OCI-LY3 (cell line): ENCODE data around the gene TOMM70.
"Not testable (repeated sequence)": the region's sequence is repeated elsewhere in the genome, so short reads cannot be mapped to it uniquely, and the experiment has no call there.

Experiments
- H2AFZ ChIP-seq: fragments of 200-600, 300-600 bp; shearing (Covaris generic); 2 replicates; pipeline ENCODE4 v1.6.0; 2014; ENCODE audit warnings: antibody characterized with exemption, low read depth, low read length
- H3K27ac ChIP-seq: fragments of 200-600, 300-600 bp; sonication (generic); 2 replicates; pipeline ENCODE4 v1.5.1; 2014; ENCODE audit warnings: mild to moderate bottlenecking, low read length, moderate library complexity, mixed read lengths
- H3K27me3 ChIP-seq: fragments of 200-600, 300-600 bp; sonication (generic); 2 replicates; pipeline ENCODE4 v1.6.1; 2014; ENCODE audit warnings: low read depth, low read length, mixed read lengths
- H3K36me3 ChIP-seq: fragments of 200-600, 300-600 bp; sonication (generic); replicated peaks from 2 replicates; pipeline ENCODE3; 2014; ENCODE audit warnings: low read depth, low read length, mixed read lengths
- H3K4me1 ChIP-seq: fragments of 300-600, 200-600 bp; sonication (generic); 2 replicates; pipeline ENCODE4 v1.6.1; 2014; ENCODE audit warnings: low read length, mixed read lengths
- H3K4me2 ChIP-seq: fragments of 200-600, 300-600 bp; sonication (generic); 2 replicates; pipeline ENCODE4 v1.6.1; 2014; ENCODE audit warnings: low read length, mixed read lengths
- H3K4me3 ChIP-seq: fragments of 300-600, 200-600 bp; sonication (generic); 2 replicates; pipeline ENCODE4 v1.5.1; 2014; ENCODE audit warnings: antibody characterized with exemption, mild to moderate bottlenecking, low read length, moderate library complexity
- H3K79me2 ChIP-seq: fragments of 300-600, 200-600 bp; shearing (Covaris generic); 2 replicates; pipeline ENCODE4 v1.6.1; 2014; ENCODE audit warnings: mild to moderate bottlenecking, low read length, mixed read lengths
- H3K9ac ChIP-seq: fragments of 300-600, 200-600 bp; shearing (Covaris generic); 2 replicates; pipeline ENCODE4 v1.6.0; 2014; ENCODE audit warnings: mild to moderate bottlenecking, low read length, moderate library complexity
- H3K9me3 ChIP-seq: fragments of 200-600, 300-600 bp; shearing (Covaris generic); 2 replicates; pipeline ENCODE4 v1.6.1; 2014; ENCODE audit warnings: low read length, mixed read lengths; ENCODE audit not compliant: insufficient read depth
- H4K20me1 ChIP-seq: fragments of 200-600, 300-600 bp; sonication (generic); 2 replicates; pipeline ENCODE4 v1.6.1; 2016; ENCODE audit warnings: low read length, mixed read lengths; ENCODE audit not compliant: insufficient read depth
- EZH2phosphoT487 ChIP-seq: fragments of 200-600 bp; shearing (Covaris generic); IDR thresholded peaks from 2 replicates; pipeline ENCODE4 v1.6.1; 2018; ENCODE audit warnings: antibody characterized with exemption, mixed run types, low read depth
- TF ChIP-seq, protein P1 (sequence below): fragments of 200-600, 300-600 bp; sonication (generic); IDR thresholded peaks from 2 replicates; pipeline ENCODE4 v1.5.1; 2014; ENCODE audit warnings: antibody characterized with exemption, low read length, low read depth

TOMM70 gene

DNA sequence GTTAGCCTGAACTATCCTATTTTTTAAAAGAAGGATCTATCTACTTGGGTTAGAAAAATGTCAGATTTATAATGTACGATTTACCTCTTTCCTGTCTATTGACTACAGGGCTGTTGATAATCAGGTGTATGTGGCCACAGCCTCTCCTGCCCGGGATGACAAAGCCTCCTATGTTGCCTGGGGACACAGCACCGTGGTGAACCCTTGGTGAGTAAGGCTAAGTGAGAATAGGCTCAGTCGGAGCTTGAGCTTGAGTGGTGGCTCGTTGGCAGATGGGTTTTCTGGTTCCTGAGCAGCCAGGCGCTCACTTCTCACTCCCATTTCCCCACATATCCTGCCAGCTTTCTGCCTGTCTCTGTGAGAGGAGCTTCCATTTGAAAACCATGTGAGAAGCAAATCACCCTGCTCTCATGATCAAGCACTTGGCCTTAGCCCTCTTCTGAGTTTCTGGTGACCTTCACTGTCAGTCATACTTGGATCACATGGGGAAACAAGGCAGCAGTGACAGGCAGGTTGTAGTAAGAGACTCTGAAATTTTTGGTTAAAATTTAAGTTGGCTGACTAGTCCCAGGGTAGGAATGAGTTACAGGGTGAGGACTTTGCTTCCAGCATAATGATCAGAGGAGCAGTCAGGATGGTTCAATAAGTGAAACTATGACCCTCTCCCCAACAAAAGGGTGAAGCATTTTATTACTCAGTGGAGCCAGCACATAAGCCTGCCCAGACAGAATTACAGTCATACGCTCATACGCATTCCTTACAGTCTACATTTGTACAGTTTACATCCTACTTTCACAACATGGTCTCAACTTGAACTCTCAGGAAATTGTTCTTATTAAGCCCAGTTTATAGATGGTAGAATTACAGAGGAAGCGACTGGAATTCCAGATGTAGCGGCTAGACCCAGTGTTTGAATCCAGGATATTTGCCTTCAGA, 48.3 kb downstream of the TOMM70 start:
- no peak overlapping the region for H3K4me2 ChIP-seq
- H3K36me3 ChIP-seq = peaks cover 60% of the 10 kb centered on the region
- H3K27ac ChIP-seq = no peak overlapping the region

DNA sequence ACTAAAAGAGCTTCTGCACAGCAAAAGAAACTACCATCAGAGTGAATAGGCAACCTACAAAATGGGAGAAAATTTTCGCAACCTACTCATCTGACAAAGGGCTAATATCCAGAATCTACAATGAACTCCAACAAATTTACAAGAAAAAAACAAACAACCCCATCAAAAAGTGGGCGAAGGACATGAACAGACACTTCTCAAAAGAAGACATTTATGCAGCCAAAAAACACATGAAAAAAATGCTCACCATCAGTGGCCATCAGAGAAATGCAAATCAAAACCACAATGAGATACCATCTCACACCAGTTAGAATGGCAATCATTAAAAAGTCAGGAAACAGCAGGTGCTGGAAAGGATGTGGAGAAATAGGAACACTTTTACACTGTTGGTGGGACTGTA, 49.1 kb downstream of the TOMM70 start:
- not testable (repeated sequence) for H3K9ac ChIP-seq, H3K9me3 ChIP-seq, H3K4me1 ChIP-seq, H4K20me1 ChIP-seq, H3K4me3 ChIP-seq, H3K27ac ChIP-seq, H3K79me2 ChIP-seq, H2AFZ ChIP-seq, H3K4me2 ChIP-seq, H3K27me3 ChIP-seq
- H3K36me3 ChIP-seq = peaks cover 58% of the 10 kb centered on the region

More for the DNA sequence above, 48.3 kb downstream of the TOMM70 start:
- H3K4me1 ChIP-seq = 0 out of 2 replicates have a peak, but pooled peaks cover 5% of the 10 kb centered on the region
- no peak overlapping the region for H3K4me3 ChIP-seq
- no peaks in the 10 kb centered on the region for H3K9me3 ChIP-seq
- TF ChIP-seq EZH2phosphoT487 = no peak
- TF ChIP-seq, protein P1, sequence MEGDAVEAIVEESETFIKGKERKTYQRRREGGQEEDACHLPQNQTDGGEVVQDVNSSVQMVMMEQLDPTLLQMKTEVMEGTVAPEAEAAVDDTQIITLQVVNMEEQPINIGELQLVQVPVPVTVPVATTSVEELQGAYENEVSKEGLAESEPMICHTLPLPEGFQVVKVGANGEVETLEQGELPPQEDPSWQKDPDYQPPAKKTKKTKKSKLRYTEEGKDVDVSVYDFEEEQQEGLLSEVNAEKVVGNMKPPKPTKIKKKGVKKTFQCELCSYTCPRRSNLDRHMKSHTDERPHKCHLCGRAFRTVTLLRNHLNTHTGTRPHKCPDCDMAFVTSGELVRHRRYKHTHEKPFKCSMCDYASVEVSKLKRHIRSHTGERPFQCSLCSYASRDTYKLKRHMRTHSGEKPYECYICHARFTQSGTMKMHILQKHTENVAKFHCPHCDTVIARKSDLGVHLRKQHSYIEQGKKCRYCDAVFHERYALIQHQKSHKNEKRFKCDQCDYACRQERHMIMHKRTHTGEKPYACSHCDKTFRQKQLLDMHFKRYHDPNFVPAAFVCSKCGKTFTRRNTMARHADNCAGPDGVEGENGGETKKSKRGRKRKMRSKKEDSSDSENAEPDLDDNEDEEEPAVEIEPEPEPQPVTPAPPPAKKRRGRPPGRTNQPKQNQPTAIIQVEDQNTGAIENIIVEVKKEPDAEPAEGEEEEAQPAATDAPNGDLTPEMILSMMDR = no peak
- H3K79me2 ChIP-seq = no peaks in the 10 kb centered on the region
- no peaks in the 10 kb centered on the region for H4K20me1 ChIP-seq
- H3K27me3 ChIP-seq = no peaks in the 10 kb centered on the region
- H2AFZ ChIP-seq = no peak overlapping the region
- H3K9ac ChIP-seq = no peak overlapping the region

DNA sequence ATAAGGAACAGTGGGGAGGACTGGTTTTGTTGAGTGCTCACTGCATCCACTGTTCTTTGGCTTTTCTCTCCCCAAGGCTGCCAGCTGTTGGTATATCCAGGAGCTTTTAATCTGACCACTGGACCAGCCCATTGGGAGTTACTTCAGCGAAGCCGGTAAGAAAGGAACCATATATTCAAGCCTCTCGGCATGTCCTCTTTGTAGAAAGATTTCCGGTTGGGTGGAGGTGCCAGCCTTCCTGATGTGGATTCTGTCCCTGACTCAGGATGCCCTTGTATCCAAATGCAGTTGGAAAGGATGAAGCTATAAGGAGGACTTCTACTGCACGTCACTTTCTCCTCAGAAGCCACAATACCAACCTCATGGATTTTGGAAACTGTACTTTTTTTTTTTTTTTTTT, 52.2 kb downstream of the TOMM70 start:
- Histone ChIP-seq H3K27me3 (no peaks in the 10 kb centered on the region), H3K36me3 (peaks cover 61% of the 10 kb centered on the region), H3K4me2 (no peak overlapping the region), H4K20me1 (no peaks in the 10 kb centered on the region), H3K27ac (no peak overlapping the region), H3K9ac (no peak overlapping the region), H3K79me2 (no peaks in the 10 kb centered on the region), H3K4me1 (no peaks in the 10 kb centered on the region), H3K9me3 (no peaks in the 10 kb centered on the region), H3K4me3 (no peak overlapping the region), H2AFZ (no peak overlapping the region)
- no peak for TF ChIP-seq EZH2phosphoT487
- TF ChIP-seq, protein P1 = no peak

DNA sequence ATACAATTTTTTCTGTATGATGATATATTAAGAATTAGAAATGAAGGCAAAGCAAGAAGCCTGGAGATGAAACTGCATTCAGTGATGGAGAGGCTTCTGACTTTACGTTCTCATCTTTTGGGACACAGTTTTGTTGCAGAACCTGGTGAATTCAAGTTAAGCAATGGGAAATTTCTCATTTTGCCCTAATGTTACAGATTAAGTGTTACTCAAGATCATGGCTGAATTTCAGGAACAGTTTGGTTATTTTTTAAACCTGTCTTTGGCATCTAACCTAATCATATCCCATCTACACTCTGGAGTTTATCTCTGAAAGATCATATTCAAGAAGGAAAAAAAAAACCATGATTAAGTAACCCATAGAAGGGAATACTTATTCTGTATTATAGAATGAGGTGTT, 60.4 kb downstream of the TOMM70 start:
- H2AFZ ChIP-seq = no peak overlapping the region
- H3K4me3 ChIP-seq = no peak overlapping the region
- no peaks in the 10 kb centered on the region for H3K9me3 ChIP-seq
- H3K4me1 ChIP-seq = peaks cover 3% of the 10 kb centered on the region
- H3K4me2 ChIP-seq = no peak overlapping the region
- no peak for TF ChIP-seq EZH2phosphoT487
- TF ChIP-seq, protein P1 = no peak
- no peak overlapping the region for H3K27ac ChIP-seq
- H3K79me2 ChIP-seq = peaks cover 6% of the 10 kb centered on the region; the same call in 1 of the 2 replicates
- peaks cover 45% of the 10 kb centered on the region for H3K36me3 ChIP-seq
- no peak overlapping the region for H3K9ac ChIP-seq
- H4K20me1 ChIP-seq = no peaks in the 10 kb centered on the region
- no peaks in the 10 kb centered on the region for H3K27me3 ChIP-seq
